GM12875 (cell line): ENCODE measurements around the gene HNRNPLL.
"Not testable (repeated sequence)": the region's sequence is repeated elsewhere in the genome, so short reads cannot be mapped to it uniquely, and the experiment has no call there.

Experiments used
- H3K4me3 ChIP-seq: one replicate; pipeline ENCODE4 v1.5.1; 2011; ENCODE audit warnings: low read depth, low read length, control low read depth
- CTCF ChIP-seq: IDR thresholded peaks from 2 replicates; pipeline ENCODE4 v1.5.1; 2011; ENCODE audit warnings: low read depth, mild to moderate bottlenecking, control low read depth, inconsistent platforms, low read length, moderate library complexity, borderline replicate concordance; ENCODE audit not compliant: insufficient read depth

Gene HNRNPLL

GRCh38 chr2:38602732-38603401, at the start of gene HNRNPLL:
TSS of gene HNRNPLL (minus strand) at chr2:38602928. CDS start at chr2:38602626, 302 bp downstream.
- no peak for TF ChIP-seq CTCF

GRCh38 chr2:38650717-38651116, 48.0 kb upstream of the HNRNPLL start:
- H3K4me3 ChIP-seq, result no peak overlapping the region
- TF ChIP-seq CTCF, result no peak

More at GRCh38 chr2:38602732-38603401, at the start of gene HNRNPLL:
- peak within 1 kb of the TSS; percentile 87 for H3K4me3 ChIP-seq

- no peak for TF ChIP-seq CTCF
- no peak overlapping the region for H3K4me3 ChIP-seq
Measured at GRCh38 chr2:38650012-38650411, 47.3 kb upstream of the HNRNPLL start.

- no peak overlapping the region for H3K4me3 ChIP-seq
- TF ChIP-seq CTCF, result no peak
Measured at GRCh38 chr2:38649176-38649728, 46.5 kb upstream of the HNRNPLL start.

GRCh38 chr2:38648107-38648761, 45.5 kb upstream of the HNRNPLL start:
- H3K4me3 ChIP-seq, result no peak overlapping the region
- no peak for TF ChIP-seq CTCF

GRCh38 chr2:38643683-38644511, 41.2 kb upstream of the HNRNPLL start:
- H3K4me3 ChIP-seq, result not testable (repeated sequence)

GRCh38 chr2:38643021-38643671, 40.4 kb upstream of the HNRNPLL start:
- TF ChIP-seq CTCF, result no peak
- no peak overlapping the region for H3K4me3 ChIP-seq

GRCh38 chr2:38642373-38643017, 39.8 kb upstream of the HNRNPLL start:
- not testable (repeated sequence) for H3K4me3 ChIP-seq
